Panc1 (cell line): ENCODE measurements around the gene SPECC1. TPM values are rescaled to one million over a fixed set of nuclear protein-coding genes. Genes with fewer than 3 reads are reported as not detected.

Experiments
- ATAC-seq: fragments of 200-7000 bp; cut with Tn5 transposase; 2 replicates; pipeline ENCODE4 v1.9.1; 2020; ENCODE audit warnings: mild to moderate bottlenecking, moderate library complexity
- BruUV-seq: library from RNA; stranded (reverse); fragments of 400-500 nt; replicated peaks from 2 replicates; lab custom pipeline; 2021; lab: Mats Ljungman, UMichigan
- CTCF ChIA-PET: fragments of 300-600 bp; sonication (Branson Sonifier 250); formaldehyde crosslinking; loops from one replicate; lab custom pipeline; 2022; ENCODE audit warnings: antibody characterized with exemption; lab: Charles Lee
- POLR2A ChIA-PET: fragments of 300-600 bp; sonication (Branson Sonifier 250); formaldehyde crosslinking; loops from one replicate; lab custom pipeline; 2022; ENCODE audit warnings: antibody characterized with exemption; lab: Charles Lee
- DNase-seq: peaks from one replicate; pipeline ENCODE4 v3.0.0-alpha.2; 2010; ENCODE audit warnings: low read depth, low spot score
- H3K27ac ChIP-seq: 2 replicates; pipeline ENCODE4 v1.5.1; 2011; ENCODE audit warnings: mild to moderate bottlenecking, low read length, inconsistent platforms
- H3K27me3 ChIP-seq: fragments of 200-500 bp; sonication (Bioruptor generic); 2 replicates; pipeline ENCODE4 v1.6.0; 2014; ENCODE audit warnings: low read length, inconsistent platforms; ENCODE audit not compliant: control insufficient read depth, insufficient read depth
- H3K36me3 ChIP-seq: fragments of 200-500 bp; sonication (Bioruptor generic); 2 replicates; pipeline ENCODE4 v1.5.1; 2014; ENCODE audit warnings: inconsistent platforms, mild to moderate bottlenecking, low read length, moderate library complexity; ENCODE audit not compliant: control insufficient read depth, insufficient read depth
- H3K4me1 ChIP-seq: 2 replicates; pipeline ENCODE4 v1.5.1; 2011; ENCODE audit warnings: inconsistent platforms, mild to moderate bottlenecking, low read length, moderate library complexity; ENCODE audit not compliant: control insufficient read depth, insufficient read depth
- H3K4me3 ChIP-seq, 2 experiments: 2 replicates each; pipeline ENCODE4 v1.5.1; 2011 to 2012; ENCODE audit warnings: low read depth in 2 of 2, low read length in 2 of 2, mild to moderate bottlenecking in 2 of 2, inconsistent platforms in 1 of 2, moderate library complexity in 1 of 2
- H3K9me3 ChIP-seq: fragments of 200-500 bp; sonication (Bioruptor generic); 2 replicates; pipeline ENCODE4 v1.5.1; 2014; ENCODE audit warnings: low read depth, mild to moderate bottlenecking, inconsistent platforms, low read length, moderate library complexity; ENCODE audit not compliant: control insufficient read depth, insufficient read depth
- POLR2AphosphoS5 ChIP-seq: IDR thresholded peaks from 2 replicates; pipeline ENCODE4 v1.6.1; 2012; ENCODE audit warnings: mild to moderate bottlenecking, low read depth, low read length, moderate library complexity
- SIN3A ChIP-seq: IDR thresholded peaks from 2 replicates; pipeline ENCODE4 v1.6.1; 2012; ENCODE audit warnings: low read depth, mild to moderate bottlenecking, low read length, moderate library complexity, borderline replicate concordance; ENCODE audit not compliant: insufficient read depth
- TCF7L2 ChIP-seq: IDR thresholded peaks from 2 replicates; pipeline ENCODE4 v1.6.1; 2011; ENCODE audit warnings: mild to moderate bottlenecking, low read depth, low read length, inconsistent platforms
- in situ Hi-C: cut with HindIII; loops from 2 replicates; pipeline ENCODE4 v1.10.0; 2016; ENCODE audit warnings: low sequenced_read_pairs, low pct_unique_long_range_greater_than_20kb
- intact Hi-C: fragments of 100-400 bp; cut with micrococcal nuclease; formaldehyde crosslinking; loops from one replicate; pipeline ENCODE4 v1.10.0; 2022; ENCODE audit not compliant: unreplicated experiment
- total RNA-seq: library from RNA; stranded (reverse); gene quantifications from one replicate; pipeline ENCODE4 v1.2.1, GENCODE V29; 2021; ENCODE audit not compliant: unreplicated experiment
- TF ChIP-seq, protein P1 (sequence below), 2 experiments: IDR thresholded peaks; 2 replicates each; pipeline ENCODE4 v1.6.1; 2011 to 2012; ENCODE audit warnings: low read depth in 2 of 2, control low read depth in 1 of 2, low read length in 1 of 2, mild to moderate bottlenecking in 1 of 2, moderate library complexity in 1 of 2; ENCODE audit not compliant: insufficient read depth in 1 of 2
- TF ChIP-seq, protein P2 (sequence below): fragments of 450-650 bp; IDR thresholded peaks from 2 replicates; pipeline ENCODE4 v1.5.1; 2017; ENCODE audit warnings: mild to moderate bottlenecking

SPECC1 gene
- total RNA-seq, 1 experiment from 2014 or later: 80.8 TPM

GRCh38 chr17:20294120-20294519 lies 285.0 kb downstream of the SPECC1 start:
- POLR2A ChIA-PET: no interaction called here

DNA sequence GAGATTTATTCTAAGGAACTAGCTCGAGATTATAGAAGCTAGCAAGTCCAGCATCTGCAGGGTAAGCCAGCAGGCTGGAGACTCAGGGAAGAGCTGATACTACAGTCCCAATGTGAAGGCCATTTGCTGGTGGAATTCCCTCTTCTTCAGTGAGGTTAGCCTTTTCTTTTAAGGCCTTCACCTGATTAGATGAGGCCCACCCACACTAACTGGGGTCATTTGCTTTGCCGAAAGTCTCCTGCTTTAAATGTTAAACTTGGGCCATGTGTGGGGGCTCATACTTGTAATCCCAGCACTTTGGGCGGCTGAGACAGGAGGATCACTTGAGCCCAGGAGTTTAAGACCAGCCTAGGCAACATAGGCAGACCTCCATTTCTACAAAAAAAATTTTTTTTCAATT lies 289.9 kb downstream of the SPECC1 start:
- TF ChIP-seq, protein P1, sequence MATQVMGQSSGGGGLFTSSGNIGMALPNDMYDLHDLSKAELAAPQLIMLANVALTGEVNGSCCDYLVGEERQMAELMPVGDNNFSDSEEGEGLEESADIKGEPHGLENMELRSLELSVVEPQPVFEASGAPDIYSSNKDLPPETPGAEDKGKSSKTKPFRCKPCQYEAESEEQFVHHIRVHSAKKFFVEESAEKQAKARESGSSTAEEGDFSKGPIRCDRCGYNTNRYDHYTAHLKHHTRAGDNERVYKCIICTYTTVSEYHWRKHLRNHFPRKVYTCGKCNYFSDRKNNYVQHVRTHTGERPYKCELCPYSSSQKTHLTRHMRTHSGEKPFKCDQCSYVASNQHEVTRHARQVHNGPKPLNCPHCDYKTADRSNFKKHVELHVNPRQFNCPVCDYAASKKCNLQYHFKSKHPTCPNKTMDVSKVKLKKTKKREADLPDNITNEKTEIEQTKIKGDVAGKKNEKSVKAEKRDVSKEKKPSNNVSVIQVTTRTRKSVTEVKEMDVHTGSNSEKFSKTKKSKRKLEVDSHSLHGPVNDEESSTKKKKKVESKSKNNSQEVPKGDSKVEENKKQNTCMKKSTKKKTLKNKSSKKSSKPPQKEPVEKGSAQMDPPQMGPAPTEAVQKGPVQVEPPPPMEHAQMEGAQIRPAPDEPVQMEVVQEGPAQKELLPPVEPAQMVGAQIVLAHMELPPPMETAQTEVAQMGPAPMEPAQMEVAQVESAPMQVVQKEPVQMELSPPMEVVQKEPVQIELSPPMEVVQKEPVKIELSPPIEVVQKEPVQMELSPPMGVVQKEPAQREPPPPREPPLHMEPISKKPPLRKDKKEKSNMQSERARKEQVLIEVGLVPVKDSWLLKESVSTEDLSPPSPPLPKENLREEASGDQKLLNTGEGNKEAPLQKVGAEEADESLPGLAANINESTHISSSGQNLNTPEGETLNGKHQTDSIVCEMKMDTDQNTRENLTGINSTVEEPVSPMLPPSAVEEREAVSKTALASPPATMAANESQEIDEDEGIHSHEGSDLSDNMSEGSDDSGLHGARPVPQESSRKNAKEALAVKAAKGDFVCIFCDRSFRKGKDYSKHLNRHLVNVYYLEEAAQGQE (IDR thresholded peaks at IDR 0.05; ENCODE audit: insufficient read depth in 1 of 2, low read depth in 2 of 2, low read length in 1 of 2): no peak
- TF ChIP-seq, protein P2, sequence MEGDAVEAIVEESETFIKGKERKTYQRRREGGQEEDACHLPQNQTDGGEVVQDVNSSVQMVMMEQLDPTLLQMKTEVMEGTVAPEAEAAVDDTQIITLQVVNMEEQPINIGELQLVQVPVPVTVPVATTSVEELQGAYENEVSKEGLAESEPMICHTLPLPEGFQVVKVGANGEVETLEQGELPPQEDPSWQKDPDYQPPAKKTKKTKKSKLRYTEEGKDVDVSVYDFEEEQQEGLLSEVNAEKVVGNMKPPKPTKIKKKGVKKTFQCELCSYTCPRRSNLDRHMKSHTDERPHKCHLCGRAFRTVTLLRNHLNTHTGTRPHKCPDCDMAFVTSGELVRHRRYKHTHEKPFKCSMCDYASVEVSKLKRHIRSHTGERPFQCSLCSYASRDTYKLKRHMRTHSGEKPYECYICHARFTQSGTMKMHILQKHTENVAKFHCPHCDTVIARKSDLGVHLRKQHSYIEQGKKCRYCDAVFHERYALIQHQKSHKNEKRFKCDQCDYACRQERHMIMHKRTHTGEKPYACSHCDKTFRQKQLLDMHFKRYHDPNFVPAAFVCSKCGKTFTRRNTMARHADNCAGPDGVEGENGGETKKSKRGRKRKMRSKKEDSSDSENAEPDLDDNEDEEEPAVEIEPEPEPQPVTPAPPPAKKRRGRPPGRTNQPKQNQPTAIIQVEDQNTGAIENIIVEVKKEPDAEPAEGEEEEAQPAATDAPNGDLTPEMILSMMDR: no peak
- no peak for TF ChIP-seq SIN3A
- in situ Hi-C loops (no loop called here), intact Hi-C loops (no loop called here)
- no peaks in the 10 kb centered on the region; the same call in 1 of the 2 replicates for H3K36me3 ChIP-seq
- ATAC-seq: no peak
- DNase-seq: no peak
- H3K4me3 ChIP-seq: no peak overlapping the region
- ChIA-PET CTCF (no interaction called here), POLR2A (no interaction called here)
- BruUV-seq: no TSS peak
- H3K9me3 ChIP-seq: no peaks in the 10 kb centered on the region
- no peak overlapping the region for H3K27ac ChIP-seq
- no peaks in the 10 kb centered on the region for H3K4me1 ChIP-seq
- no peaks in the 10 kb centered on the region for H3K27me3 ChIP-seq

More at GRCh38 chr17:20294120-20294519, 285.0 kb downstream of the SPECC1 start:
- BruUV-seq: no TSS peak
- no peaks in the 10 kb centered on the region for H3K4me1 ChIP-seq
- TF ChIP-seq SIN3A (no peak), POLR2AphosphoS5 (no peak), TCF7L2 (no peak)
- TF ChIP-seq, protein P2: no peak
- TF ChIP-seq, protein P1 (IDR thresholded peaks at IDR 0.05; ENCODE audit: insufficient read depth in 1 of 2, low read depth in 2 of 2, low read length in 1 of 2): no peak
- DNase-seq: no peak
- no peaks in the 10 kb centered on the region for H3K9me3 ChIP-seq
- CTCF ChIA-PET: no interaction called here
- no peak overlapping the region for H3K27ac ChIP-seq
- H3K4me3 ChIP-seq: no peak overlapping the region
- in situ Hi-C loops (no loop called here), intact Hi-C loops (no loop called here)
- no peaks in the 10 kb centered on the region for H3K27me3 ChIP-seq
- no peak for ATAC-seq
- H3K36me3 ChIP-seq: no peaks in the 10 kb centered on the region; the same call in 1 of the 2 replicates
